ENCODE results near the gene LSMEM2.

DNA sequence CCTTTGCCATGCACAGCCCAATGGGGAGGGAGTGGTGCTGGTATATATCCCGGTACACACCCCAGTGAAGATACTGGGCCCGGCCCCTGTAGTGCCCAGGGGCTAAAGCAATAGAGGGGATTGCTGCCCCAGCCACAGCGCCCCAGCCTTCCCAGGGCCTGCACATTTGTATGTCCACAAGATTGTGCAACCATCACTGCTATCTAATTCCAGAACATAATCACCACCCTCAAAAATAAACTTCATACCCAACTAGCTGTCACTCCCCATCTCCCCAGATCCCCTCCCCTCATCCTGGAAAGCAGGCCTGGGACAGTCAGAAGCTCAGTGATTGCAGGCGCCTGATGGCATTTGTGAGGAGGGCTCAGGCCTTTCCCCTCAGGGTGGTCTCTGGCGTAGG, 29.4 kb upstream of the LSMEM2 start:
- no peak for TF ChIP-seq POLR2AphosphoS5 (IDR thresholded peaks at IDR 0.05)
- TF ChIP-seq, protein P1, sequence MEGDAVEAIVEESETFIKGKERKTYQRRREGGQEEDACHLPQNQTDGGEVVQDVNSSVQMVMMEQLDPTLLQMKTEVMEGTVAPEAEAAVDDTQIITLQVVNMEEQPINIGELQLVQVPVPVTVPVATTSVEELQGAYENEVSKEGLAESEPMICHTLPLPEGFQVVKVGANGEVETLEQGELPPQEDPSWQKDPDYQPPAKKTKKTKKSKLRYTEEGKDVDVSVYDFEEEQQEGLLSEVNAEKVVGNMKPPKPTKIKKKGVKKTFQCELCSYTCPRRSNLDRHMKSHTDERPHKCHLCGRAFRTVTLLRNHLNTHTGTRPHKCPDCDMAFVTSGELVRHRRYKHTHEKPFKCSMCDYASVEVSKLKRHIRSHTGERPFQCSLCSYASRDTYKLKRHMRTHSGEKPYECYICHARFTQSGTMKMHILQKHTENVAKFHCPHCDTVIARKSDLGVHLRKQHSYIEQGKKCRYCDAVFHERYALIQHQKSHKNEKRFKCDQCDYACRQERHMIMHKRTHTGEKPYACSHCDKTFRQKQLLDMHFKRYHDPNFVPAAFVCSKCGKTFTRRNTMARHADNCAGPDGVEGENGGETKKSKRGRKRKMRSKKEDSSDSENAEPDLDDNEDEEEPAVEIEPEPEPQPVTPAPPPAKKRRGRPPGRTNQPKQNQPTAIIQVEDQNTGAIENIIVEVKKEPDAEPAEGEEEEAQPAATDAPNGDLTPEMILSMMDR (IDR thresholded peaks at IDR 0.05) = no peak
- no peak for TF ChIP-seq POLR2A (IDR thresholded peaks at IDR 0.05)
